SKM-1 (cell line): Measurements from ENCODE around the gene AGBL1.
"Not testable (repeated sequence)": the region's sequence is repeated elsewhere in the genome, so short reads cannot be mapped to it uniquely, and the experiment has no call there.

Experiments
- DNase-seq: peaks from one replicate; lab custom pipeline; 2025; ENCODE audit not compliant: unreplicated experiment; lab: John Stamatoyannopoulos, UW

AGBL1 gene

DNA sequence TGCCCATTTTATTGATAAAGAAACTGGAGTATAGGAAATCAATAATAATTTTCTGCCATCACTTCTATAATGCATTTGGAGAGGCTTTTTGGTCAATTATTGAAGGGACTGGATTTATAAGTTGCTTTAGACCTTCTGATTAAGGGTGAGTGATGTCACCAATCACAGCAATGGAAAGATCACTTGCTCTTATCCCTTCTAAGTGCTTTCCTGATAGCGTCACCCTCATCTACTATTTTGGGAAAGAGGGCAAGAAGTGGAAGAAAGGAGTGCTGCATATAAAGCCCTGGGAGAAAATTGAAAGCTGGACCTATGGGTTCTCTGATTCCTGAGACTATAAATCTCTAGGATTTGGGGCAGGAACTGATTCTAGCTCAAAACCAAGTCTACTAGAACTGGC, 771.3 kb downstream of the AGBL1 start:
- no peak for DNase-seq

DNA sequence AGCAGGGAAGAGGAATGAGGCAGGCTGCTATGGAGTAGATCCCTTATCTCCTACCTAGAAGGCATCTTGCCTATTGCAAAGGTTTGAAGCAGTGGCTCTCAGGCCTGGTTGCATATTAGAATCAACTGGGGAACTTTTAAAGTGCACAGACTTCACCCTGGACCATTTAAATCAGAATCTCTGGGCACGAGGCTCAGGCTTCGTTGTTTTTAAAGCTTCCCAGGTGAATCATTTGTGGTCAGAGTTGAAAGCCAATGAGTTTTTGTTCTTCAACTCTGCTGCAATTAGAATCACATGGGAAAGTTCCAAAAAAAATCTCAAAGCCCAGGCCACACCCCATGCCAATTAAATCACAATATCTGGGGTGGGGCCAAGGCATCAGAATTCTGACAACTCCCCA, 773.1 kb downstream of the AGBL1 start:
- no peak for DNase-seq

- DNase-seq: no peak
Observed at GRCh38 chr15:86854176-86854575, 774.5 kb downstream of the AGBL1 start.

- DNase-seq: no peak
Observed at GRCh38 chr15:86855307-86856291, 775.9 kb downstream of the AGBL1 start.

DNA sequence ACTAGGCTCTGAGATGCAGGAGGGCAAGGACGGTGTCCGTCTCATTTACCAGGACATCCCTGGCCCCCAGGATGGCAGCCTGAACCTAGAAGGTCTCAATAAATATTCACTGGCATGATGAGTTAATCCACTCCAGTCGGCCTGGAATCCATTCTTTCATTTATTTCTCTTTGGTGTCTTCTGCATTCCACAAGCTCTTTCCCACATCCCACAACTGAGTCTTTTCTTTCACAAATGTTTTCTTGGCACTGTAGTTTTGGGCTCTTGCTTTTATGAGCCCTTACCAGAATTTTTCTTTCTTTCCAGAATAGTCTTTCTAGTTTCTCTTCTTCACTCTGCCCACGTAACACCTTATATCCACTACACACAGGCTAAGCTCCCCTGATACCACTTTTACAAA, 778.0 kb downstream of the AGBL1 start:
- no peak for DNase-seq

- DNase-seq: no peak
Observed at GRCh38 chr15:86863226-86863915, 783.7 kb downstream of the AGBL1 start.

DNA sequence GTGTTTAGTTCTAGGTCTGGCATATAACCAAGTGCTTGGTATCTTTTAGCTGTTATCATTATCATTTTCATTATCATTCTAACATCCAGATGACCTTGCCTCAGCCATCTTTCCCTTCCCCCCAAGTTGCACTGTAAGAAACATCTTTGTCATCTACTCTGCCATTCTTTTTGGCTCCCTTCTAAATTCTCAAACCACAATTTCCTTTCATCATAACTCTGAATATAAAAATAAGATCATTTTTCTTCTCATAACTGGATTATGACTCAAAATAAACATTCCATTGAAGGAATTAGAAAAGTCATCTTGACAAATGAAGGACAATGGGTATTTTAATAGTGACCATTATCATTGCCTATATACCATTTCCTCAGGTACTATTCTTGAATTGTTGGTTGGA, 786.2 kb downstream of the AGBL1 start:
- no peak for DNase-seq

- DNase-seq: no peak
Observed at GRCh38 chr15:86870846-86871245, 791.2 kb downstream of the AGBL1 start.

DNA sequence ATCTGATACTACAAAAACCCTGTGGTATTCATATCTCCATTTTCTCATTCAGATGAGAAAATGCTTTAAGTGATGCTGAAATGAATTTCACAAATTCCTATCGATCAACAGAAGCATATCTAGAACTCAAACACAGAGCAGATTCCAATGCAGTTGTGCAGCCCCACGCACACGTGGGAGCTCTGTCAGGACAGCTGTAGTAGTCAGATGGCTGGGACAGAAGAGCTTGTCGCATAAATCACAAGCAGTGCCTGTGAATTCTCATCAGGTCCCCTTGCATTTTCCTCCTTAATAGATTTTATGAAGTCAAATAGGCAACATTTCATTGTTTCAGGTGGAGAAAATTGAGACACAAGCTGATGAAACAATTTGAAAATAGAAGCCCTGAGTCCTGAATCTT, 792.3 kb downstream of the AGBL1 start:
- DNase-seq: no peak

- DNase-seq: no peak
Observed at GRCh38 chr15:86872782-86873181, 793.1 kb downstream of the AGBL1 start.

DNA sequence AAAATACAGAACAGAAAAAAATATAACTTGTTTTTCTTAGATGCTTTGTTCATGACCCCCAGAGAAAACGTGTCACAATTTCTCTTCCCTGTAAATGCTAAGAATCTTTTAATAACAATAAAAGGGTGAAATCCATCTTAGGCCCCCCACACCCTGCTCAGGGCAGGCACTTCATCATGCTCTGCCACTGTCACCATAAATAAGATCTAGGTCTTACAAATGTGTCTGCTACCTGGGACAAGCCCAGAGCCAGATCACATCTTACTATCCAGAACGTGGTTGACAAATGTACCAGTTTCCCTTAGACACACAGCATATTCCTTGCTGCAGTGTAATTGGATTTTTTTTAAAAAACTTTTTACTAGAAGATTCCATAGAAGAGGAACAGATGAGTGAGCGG, 795.4 kb downstream of the AGBL1 start:
- DNase-seq: no peak

GRCh38 chr15:86876387-86876944, 796.8 kb downstream of the AGBL1 start:
- no peak for DNase-seq

DNA sequence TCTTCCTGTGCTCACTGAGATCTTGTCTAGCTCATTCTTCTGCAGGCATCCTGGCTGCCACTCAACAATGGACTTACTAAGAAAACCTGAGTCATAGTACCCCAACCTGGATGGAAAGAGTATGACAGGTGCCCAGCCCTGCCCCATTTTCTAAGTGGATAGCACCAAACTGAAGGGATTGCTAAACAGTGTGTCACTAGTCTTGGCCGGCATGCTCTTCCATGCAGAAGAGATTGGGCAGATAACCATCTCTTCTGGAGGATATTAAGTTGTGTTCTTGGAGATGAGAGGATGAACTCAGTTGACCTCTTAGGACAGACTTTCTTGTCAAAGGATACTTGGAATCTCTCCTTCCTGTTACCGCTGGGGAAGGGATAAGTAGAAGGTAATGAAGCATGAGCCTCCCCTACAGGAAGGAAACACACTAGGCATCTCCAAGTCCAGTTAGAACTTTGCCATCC, 797.5 kb downstream of the AGBL1 start:
- DNase-seq: no peak

GRCh38 chr15:86878844-86879243, 799.2 kb downstream of the AGBL1 start:
- DNase-seq: not testable (repeated sequence)

DNA sequence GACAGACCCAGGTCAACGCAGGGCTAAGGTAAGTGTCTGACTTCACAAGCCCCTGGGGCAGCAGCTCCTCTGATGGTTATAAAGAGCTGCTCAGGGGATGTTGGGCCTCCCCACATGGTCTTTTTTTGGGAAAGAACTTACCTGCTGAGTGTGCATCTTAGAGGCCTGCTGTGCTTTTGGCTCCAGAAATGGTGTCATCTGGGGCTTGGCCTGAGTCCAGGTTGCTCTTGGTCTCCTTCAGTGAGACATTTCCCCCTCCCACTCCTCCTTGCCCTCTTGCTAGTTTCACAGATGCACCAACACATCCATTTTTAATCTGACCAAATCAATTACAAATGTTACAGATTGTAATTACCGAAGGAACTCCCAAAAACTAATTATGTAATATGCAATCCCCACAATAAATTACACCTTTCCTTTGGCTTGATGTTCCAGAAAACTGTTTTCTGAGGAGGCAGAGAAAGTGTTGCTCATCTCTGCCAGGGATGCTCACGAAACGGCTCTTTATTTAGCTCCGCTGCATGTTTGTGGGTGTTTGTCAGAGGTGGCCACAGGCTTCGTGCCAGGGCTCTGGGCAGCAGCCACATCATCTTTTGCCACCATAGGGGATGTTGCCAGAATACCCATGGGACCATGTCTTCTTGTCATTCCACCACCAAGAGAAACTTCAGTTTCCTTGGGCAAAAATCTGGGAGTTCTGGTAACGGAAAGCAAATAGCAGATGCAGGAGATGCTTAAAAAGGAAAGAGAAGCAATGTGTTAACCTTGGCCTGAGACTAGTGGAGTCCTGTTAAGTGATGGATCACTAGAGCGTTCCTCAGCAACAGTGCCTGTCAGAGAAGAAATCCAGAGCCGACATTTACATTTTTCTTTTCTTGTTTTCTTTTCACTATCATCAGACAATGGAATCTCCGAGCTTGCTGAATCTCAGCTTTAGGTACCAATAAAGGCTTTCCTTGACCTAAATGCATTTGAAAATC, 799.9 kb downstream of the AGBL1 start:
- no peak for DNase-seq

GRCh38 chr15:86885616-86886015, 805.9 kb downstream of the AGBL1 start:
- DNase-seq: no peak

GRCh38 chr15:86892774-86893449, 813.2 kb downstream of the AGBL1 start:
- no peak for DNase-seq

GRCh38 chr15:86894269-86894668, 814.6 kb downstream of the AGBL1 start:
- no peak for DNase-seq

DNA sequence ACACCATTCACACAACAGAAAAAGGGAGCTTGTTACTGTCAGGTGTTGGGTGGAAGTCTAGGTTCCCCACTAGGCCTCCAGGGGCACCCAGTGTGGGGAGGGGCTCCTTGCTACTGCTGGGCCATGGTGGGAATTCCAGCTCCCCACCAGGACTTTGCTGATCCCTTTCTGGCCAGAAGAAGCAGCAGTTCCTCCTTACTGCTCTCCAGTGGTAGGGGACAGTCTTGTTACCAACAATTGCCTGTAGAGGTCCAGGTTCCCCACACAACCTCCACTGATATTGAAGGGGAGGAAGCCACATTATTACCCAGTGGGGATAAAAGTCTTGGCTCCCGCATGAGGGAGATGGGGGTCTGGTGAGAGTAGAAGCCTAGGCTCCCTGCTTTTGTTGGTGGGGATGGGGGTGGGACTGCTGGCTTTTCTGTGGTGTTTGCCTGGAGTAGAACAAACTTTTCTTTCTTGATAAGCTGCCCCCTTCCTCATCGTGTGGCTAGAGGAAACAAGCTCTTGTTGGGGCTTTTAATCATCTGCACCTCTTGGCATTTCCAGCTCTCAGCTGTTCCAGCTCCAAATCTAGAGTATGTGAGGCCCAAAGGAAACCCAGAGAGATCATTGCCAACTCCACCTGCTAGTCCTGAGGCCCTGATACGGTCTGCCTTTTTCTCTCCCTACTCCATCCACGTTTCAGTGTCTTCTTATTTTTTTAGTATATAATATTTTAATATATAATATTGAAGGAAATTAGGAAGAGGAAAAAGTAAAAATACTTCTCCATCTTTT, 824.2 kb downstream of the AGBL1 start:
- DNase-seq: no peak
